GDM1 (cell line): ENCODE results near the gene C1orf216.
"Not testable (repeated sequence)": the region's sequence is repeated elsewhere in the genome, so short reads cannot be mapped to it uniquely, and the experiment has no call there.

Experiments used
- DNase-seq: peaks from one replicate; lab custom pipeline; 2025; lab: John Stamatoyannopoulos, UW

C1orf216 gene

GRCh38 chr1:35706846-35707600 lies 11.7 kb downstream of the C1orf216 start:
- no peak for DNase-seq

- no peak for DNase-seq
Measured at GRCh38 chr1:35702508-35702907, 16.2 kb downstream of the C1orf216 start.

- not testable (repeated sequence) for DNase-seq
Measured at GRCh38 chr1:35699152-35699551, 19.5 kb downstream of the C1orf216 start.

- no peak for DNase-seq
Measured at GRCh38 chr1:35692317-35692716, 26.4 kb downstream of the C1orf216 start.

GRCh38 chr1:35691571-35692220 lies 27.0 kb downstream of the C1orf216 start:
- no peak for DNase-seq

- no peak for DNase-seq
Measured at GRCh38 chr1:35691080-35691479, 27.6 kb downstream of the C1orf216 start.

GRCh38 chr1:35690103-35690502 lies 28.6 kb downstream of the C1orf216 start:
- not testable (repeated sequence) for DNase-seq

GRCh38 chr1:35688161-35688560 lies 30.5 kb downstream of the C1orf216 start:
- no peak for DNase-seq

- no peak for DNase-seq
Measured at GRCh38 chr1:35683012-35683411, 35.7 kb downstream of the C1orf216 start.

GRCh38 chr1:35680271-35680670 lies 38.4 kb downstream of the C1orf216 start:
- DNase-seq, result no peak

- DNase-seq, result no peak
Measured at GRCh38 chr1:35675773-35676172, 42.9 kb downstream of the C1orf216 start.

- DNase-seq, result no peak
Measured at GRCh38 chr1:35674111-35674510, 44.6 kb downstream of the C1orf216 start.

- no peak for DNase-seq
Measured at GRCh38 chr1:35672116-35672515, 46.6 kb downstream of the C1orf216 start.

- DNase-seq, result no peak
Measured at GRCh38 chr1:35668506-35668905, 50.2 kb downstream of the C1orf216 start.

- DNase-seq, result no peak
Measured at GRCh38 chr1:35666916-35667315, 51.8 kb downstream of the C1orf216 start.

GRCh38 chr1:35666216-35666615 lies 52.5 kb downstream of the C1orf216 start:
- no peak for DNase-seq
